Testis (tissue), 2 donors: Measurements from ENCODE around the gene PIGO.

Experiments
- POLR2A ChIP-seq: fragments of 450-650 bp; IDR thresholded peaks from one replicate; pipeline ENCODE4 v1.6.1; 2017; ENCODE audit warnings: antibody characterized with exemption, mild to moderate bottlenecking, moderate library complexity
- TF ChIP-seq, protein P1 (sequence below), 3 experiments: fragments of 450-650 bp in 2 of 3; fragments of 200-600 bp in 1 of 3; sonication (generic) in 1 of 3; IDR thresholded peaks; one replicate each; pipeline ENCODE4 v1.5.1; 2016 to 2019; ENCODE audit warnings: antibody characterized with exemption in 3 of 3, mild to moderate bottlenecking in 2 of 3, moderate library complexity in 1 of 3

DNA sequence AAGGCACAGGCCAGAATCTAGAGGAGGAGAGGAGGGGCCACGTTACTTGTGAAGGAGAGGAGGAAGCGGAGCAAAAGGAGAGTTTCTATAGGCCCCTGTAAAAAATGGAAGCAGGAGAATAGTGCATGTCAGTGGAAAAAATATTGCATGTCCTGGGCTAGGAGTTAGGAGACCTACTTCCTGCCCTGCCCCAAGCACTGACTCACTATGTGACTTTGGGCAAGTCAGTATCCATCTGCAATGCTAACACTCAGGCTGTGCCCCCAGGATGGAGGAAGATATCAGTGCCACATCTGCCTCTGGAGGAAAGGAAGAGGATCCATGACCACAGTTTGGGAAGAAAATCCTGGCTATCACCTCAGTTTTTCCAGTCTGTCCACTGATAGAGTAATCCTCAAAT, 7.0 kb downstream of the PIGO start:
- TF ChIP-seq POLR2A: no peak
- TF ChIP-seq, protein P1, sequence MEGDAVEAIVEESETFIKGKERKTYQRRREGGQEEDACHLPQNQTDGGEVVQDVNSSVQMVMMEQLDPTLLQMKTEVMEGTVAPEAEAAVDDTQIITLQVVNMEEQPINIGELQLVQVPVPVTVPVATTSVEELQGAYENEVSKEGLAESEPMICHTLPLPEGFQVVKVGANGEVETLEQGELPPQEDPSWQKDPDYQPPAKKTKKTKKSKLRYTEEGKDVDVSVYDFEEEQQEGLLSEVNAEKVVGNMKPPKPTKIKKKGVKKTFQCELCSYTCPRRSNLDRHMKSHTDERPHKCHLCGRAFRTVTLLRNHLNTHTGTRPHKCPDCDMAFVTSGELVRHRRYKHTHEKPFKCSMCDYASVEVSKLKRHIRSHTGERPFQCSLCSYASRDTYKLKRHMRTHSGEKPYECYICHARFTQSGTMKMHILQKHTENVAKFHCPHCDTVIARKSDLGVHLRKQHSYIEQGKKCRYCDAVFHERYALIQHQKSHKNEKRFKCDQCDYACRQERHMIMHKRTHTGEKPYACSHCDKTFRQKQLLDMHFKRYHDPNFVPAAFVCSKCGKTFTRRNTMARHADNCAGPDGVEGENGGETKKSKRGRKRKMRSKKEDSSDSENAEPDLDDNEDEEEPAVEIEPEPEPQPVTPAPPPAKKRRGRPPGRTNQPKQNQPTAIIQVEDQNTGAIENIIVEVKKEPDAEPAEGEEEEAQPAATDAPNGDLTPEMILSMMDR (IDR thresholded peaks at IDR 0.05): no peak
